Astrocyte of the spinal cord (primary cell): Measurements from ENCODE around the gene NCOR2.

Experiments
- DNase-seq: peaks from one replicate; pipeline ENCODE4 v3.0.0; 2011; ENCODE audit warnings: low read depth, low spot score
- H3K4me3 ChIP-seq: 2 replicates; pipeline ENCODE4 v1.5.1; 2011; ENCODE audit warnings: low read depth, mild to moderate bottlenecking, low read length, moderate library complexity
- in situ Hi-C: cut with HindIII; loops from 2 replicates; pipeline ENCODE4 v1.10.0; 2017; ENCODE audit warnings: low sequenced_read_pairs
- TF ChIP-seq, protein P1 (sequence below): IDR thresholded peaks from 2 replicates; pipeline ENCODE4 v1.5.1; 2012; ENCODE audit warnings: low read depth, mild to moderate bottlenecking, low read length, inconsistent platforms

Gene NCOR2

DNA sequence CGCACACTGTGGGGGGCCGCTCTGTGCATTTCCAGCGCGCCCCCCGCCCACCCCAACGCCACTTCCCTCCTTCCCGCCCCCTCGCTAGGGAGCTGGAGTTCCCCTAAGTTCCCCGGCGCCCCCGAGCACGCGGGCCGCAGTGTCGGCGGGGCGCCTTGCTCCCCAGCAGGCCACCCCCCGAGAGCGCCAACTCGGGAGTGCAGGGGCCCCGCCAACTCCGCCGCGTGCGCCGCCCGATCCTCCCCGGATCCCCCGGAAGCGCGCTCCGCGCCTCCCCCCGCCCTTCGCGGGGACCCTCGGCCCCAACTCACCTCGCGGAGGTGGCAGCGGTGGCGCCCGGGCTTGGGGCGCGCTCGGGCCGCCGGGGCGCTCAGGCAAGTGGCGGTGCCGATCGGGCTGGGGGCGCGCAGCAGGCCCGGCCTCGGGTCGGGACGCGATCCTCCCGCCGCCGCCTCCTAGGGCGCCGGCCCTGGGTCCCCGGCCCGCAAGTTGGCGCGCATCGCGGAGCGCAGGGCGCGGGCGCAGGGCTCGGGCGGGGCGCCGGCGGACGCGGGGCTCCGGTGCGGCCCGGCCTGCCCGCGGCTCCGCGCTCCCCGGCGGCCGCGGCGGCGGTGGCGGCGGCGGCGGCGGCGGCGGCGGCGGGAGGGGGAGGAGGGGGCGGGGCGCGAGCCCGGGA is at the start of gene NCOR2:
NCOR2 (minus strand) TSS at position 616 of the 676 bp plus-strand sequence. CDS start 72,361 bp downstream, outside the sequence.
- in situ Hi-C loops: no loop called here
- DNase-seq: no peak
- TF ChIP-seq, protein P1, sequence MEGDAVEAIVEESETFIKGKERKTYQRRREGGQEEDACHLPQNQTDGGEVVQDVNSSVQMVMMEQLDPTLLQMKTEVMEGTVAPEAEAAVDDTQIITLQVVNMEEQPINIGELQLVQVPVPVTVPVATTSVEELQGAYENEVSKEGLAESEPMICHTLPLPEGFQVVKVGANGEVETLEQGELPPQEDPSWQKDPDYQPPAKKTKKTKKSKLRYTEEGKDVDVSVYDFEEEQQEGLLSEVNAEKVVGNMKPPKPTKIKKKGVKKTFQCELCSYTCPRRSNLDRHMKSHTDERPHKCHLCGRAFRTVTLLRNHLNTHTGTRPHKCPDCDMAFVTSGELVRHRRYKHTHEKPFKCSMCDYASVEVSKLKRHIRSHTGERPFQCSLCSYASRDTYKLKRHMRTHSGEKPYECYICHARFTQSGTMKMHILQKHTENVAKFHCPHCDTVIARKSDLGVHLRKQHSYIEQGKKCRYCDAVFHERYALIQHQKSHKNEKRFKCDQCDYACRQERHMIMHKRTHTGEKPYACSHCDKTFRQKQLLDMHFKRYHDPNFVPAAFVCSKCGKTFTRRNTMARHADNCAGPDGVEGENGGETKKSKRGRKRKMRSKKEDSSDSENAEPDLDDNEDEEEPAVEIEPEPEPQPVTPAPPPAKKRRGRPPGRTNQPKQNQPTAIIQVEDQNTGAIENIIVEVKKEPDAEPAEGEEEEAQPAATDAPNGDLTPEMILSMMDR: no peak

DNA sequence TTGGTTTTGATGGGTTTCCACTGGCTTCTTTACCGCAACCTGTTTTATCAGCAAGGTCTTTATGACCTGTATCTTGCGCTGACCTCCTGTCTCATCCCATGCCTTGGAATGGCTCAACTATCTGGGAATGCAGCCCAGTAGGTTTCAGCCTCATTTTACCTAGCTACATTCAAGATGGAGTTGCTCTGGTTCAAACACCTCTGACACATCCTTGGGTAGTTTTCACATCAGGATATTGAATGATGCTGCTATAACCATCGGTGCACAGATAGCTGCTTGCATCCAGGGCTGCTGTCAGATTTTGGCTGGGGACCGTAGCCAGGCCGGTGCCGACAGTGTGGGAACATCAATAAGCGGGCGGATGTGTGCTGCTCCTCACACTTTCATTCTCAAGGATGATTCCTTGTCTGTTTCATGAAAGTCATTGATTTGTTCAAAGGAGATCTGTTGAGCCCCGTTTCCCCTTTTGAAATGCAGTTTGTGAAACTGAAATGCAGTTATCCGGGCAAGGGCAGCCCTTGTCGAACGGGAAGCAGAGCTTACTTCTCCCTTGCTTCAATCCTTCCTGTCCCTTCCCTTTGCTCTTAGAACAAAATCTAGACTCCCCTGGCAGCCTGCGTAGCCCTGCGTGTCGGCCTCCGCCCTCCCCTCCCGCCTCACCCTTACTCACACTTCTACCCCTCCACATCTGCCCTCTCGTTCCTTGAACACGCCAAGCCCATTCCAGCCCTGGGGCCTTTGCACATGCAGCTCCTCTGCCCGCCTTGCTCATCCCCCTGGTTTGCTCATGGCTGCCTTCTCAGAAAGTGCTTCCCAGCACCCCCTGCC is 49.2 kb upstream of the NCOR2 start:
- in situ Hi-C loops: no loop called here
- TF ChIP-seq, protein P1: no peak
- H3K4me3 ChIP-seq: no peak overlapping the region
- no peak for DNase-seq

More for the DNA sequence above, at the start of gene NCOR2:
- H3K4me3 ChIP-seq: peak within 1 kb of the TSS; percentile 89

DNA sequence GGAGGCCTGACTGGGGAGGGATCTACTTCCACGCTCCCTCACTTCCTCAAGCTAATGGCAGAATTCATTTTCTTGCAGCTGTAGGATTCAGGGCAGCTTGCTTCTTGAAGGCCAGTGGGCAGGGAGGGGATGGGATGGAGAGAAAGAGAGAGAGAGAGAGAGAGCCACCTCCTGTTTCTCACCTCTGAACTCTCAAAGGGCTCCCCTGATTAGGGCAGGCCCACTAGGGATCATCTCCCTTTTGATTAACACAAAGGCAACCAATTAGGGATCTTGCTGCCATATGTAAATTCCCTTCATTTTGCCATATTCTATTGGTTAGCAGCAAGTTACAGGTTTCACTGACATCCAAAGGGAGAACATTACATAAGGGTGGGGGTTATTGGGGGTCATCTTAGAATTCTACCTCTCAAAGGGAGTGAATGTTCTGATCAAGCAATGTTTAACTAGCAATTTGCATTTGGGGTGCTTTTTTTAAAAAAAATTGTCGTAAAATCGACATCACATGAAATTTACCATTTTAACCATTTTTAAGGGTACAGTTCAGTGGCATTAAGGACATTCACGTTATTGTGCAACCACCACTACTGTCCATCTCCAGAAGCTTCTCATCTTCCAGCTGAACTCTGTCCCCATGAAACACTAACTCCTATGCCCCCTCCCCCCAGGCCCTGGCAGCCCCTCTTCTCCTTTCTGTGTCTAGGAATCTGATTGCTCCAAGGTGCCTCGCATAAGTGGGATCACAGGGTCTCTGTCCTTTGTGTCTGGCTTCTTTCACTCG is 47.3 kb upstream of the NCOR2 start:
- in situ Hi-C loops: no loop called here
- H3K4me3 ChIP-seq: no peak overlapping the region
- DNase-seq: no peak
- TF ChIP-seq, protein P1: no peak

DNA sequence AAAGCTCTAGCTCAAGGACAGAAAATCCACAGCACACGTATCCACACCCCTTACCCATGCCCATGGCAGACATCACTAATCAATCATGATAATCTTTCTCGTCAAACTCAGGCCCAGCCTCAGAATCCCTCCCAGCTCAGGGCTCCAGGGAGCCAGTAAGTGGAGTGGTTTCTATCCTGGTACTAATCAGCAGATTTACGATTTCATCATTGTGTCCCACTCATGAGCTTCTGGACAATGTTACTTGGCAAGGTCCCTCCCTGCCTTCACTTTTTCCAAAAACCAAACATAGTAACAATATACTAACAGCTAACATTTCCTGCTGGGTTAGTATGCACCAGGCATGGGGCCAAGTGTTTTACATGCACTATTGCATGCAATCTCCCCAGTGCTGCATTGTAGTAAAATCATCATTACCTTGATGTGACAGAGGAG is 45.8 kb upstream of the NCOR2 start:
- in situ Hi-C loops: no loop called here
- TF ChIP-seq, protein P1: no peak
- no peak overlapping the region for H3K4me3 ChIP-seq
- DNase-seq: peak; percentile 85

DNA sequence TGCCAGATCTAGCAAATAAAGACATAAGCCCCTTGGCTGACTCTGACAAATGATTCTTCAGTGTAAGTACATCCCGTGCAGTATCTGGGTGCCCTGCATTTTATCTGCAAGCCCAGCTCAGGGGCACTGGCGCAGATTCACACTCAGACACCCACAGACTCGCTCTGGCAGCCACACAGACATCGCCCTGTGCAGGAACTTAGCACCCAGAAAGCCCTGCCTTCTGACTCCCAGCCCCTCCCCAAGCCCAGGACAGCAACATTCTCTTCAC is 44.9 kb upstream of the NCOR2 start:
- no peak for DNase-seq
- in situ Hi-C loops: no loop called here
- TF ChIP-seq, protein P1: no peak
- no peak overlapping the region for H3K4me3 ChIP-seq

DNA sequence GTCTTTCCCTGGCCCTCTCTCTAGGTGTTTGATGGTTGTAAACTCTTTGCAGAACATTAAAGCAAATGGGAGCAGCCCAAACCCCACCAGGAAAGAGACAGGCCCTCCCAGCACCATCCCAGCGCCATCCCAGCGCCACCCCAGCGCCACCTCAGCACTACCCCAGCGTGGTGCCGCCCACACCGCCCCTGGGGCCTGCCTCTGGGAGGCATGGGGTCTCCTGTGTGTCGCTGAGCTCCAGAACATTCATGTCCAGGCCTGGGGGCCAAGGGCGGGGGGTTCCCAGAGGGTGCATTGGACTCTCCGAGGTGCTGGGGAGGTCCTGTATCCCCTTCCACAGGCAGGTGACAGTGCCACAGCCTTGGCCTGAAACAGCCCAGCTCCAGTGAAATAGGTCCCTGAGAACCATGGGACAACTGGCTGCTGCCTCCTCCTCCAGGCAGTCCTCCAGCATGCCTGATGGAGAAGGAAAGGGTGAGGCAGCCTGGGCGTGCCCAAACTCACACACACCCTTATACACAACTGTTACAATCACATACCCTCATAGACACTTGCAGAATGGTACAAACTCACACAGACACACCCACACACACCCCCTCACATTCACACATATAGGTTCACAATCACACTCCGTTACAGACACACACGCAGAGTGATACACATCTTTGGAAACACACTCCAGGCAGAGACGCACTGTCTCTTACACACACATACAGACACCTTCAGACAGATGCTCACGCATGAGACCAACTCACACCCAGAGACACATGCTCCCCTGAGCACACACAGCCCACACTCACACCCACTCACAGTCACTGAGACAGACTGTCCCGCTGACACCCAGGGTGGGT is 44.4 kb upstream of the NCOR2 start:
- no peak for DNase-seq
- TF ChIP-seq, protein P1: no peak
- in situ Hi-C loops: no loop called here
- no peak overlapping the region for H3K4me3 ChIP-seq
